ENCODE measurements around the gene ZNF281.

- TF ChIP-seq TAF1 (IDR thresholded peaks at IDR 0.05; ENCODE audit: low read depth, low read length) (no peak), POLR2AphosphoS5 (IDR thresholded peaks at IDR 0.05; ENCODE audit: low read depth, low read length) (no peak), POLR2A (IDR thresholded peaks at IDR 0.05; ENCODE audit: low read depth, low read length) (no peak)
Observed at GRCh38 chr1:200415227-200415626, 5.4 kb upstream of the ZNF281 start.

All from GM12891 (cell line).